HUES64 (cell line): ENCODE data around the gene ZNF525.
"Not testable (repeated sequence)": the region's sequence is repeated elsewhere in the genome, so short reads cannot be mapped to it uniquely, and the experiment has no call there.

Source experiments
- H3K27ac ChIP-seq: 2 replicates; pipeline ENCODE4 v1.7.0; 2013; ENCODE audit warnings: low read depth, low read length, inconsistent platforms
- H3K27me3 ChIP-seq: 2 replicates; pipeline ENCODE4 v1.6.1; 2013; ENCODE audit warnings: mild to moderate bottlenecking, low read length; ENCODE audit not compliant: insufficient read depth
- H3K36me3 ChIP-seq: 2 replicates; pipeline ENCODE4 v1.6.1; 2013; ENCODE audit warnings: mild to moderate bottlenecking, low read length; ENCODE audit not compliant: insufficient read depth
- H3K4me1 ChIP-seq: 2 replicates; pipeline ENCODE4 v1.6.1; 2013; ENCODE audit warnings: mild to moderate bottlenecking, low read length, moderate library complexity; ENCODE audit not compliant: insufficient read depth
- H3K4me3 ChIP-seq: 2 replicates; pipeline ENCODE4 v1.5.1; 2013; ENCODE audit warnings: mild to moderate bottlenecking, low read length, moderate library complexity
- H3K9ac ChIP-seq: 2 replicates; pipeline ENCODE4 v1.6.1; 2013; ENCODE audit warnings: mild to moderate bottlenecking, low read depth, low read length
- H3K9me3 ChIP-seq: 2 replicates; pipeline ENCODE4 v1.6.1; 2013; ENCODE audit warnings: low read depth, low read length; ENCODE audit not compliant: insufficient read depth
- WGBS: fragments of 150-250, 120-280 bp; methylation state at CpG from one replicate; pipeline ENCODE4 v1.1.7; 2013; ENCODE audit warnings: missing lambda C conversion rate; 5-methylcytosine and 5-hydroxymethylcytosine counted together

Gene ZNF525

GRCh38 chr19:53372196-53372595, 6.7 kb downstream of the ZNF525 start:
- 92% methylated on average over 4 of the region's 4 CpGs for WGBS
- Histone ChIP-seq H3K9me3 (no peaks in the 10 kb centered on the region), H3K4me3 (no peak overlapping the region), H3K9ac (no peak overlapping the region), H3K36me3 (peaks cover 51% of the 10 kb centered on the region), H3K27me3 (no peaks in the 10 kb centered on the region; the same call in 1 of the 2 replicates), H3K27ac (no peak overlapping the region), H3K4me1 (peaks cover 13% of the 10 kb centered on the region)

- H3K9me3 ChIP-seq, result no peaks in the 10 kb centered on the region
- H3K36me3 ChIP-seq, result peaks cover 71% of the 10 kb centered on the region
- peaks cover 12% of the 10 kb centered on the region for H3K4me1 ChIP-seq
- no peak overlapping the region for H3K9ac ChIP-seq
- peak overlapping the region; percentile 41; the same call in 1 of the 2 replicates for H3K27ac ChIP-seq
- H3K4me3 ChIP-seq, result no peak overlapping the region
- H3K27me3 ChIP-seq, result no peaks in the 10 kb centered on the region
- 76% methylated on average over 3 of the region's 3 CpGs for WGBS
These were observed 8.8 kb downstream of the ZNF525 start for GRCh38 chr19:53374288-53374687.

- Histone ChIP-seq H3K4me1 (peaks cover 12% of the 10 kb centered on the region), H3K9ac (no peak overlapping the region), H3K4me3 (no peak overlapping the region), H3K27me3 (no peaks in the 10 kb centered on the region), H3K27ac (no peak overlapping the region), H3K9me3 (peaks cover 1% of the 10 kb centered on the region; the same call in 1 of the 2 replicates), H3K36me3 (peaks cover 76% of the 10 kb centered on the region)
- 95% methylated on average over 1 of the region's 1 CpG for WGBS
These were observed 9.2 kb downstream of the ZNF525 start for GRCh38 chr19:53374743-53375142.

- Histone ChIP-seq H3K36me3 (peaks cover 99% of the 10 kb centered on the region), H3K9ac (no peak overlapping the region), H3K9me3 (peaks cover 43% of the 10 kb centered on the region)
These were observed 15.9 kb downstream of the ZNF525 start for GRCh38 chr19:53381376-53381775.

GRCh38 chr19:53388168-53388567, 22.7 kb downstream of the ZNF525 start:
- Histone ChIP-seq H3K36me3 (peaks cover 35% of the 10 kb centered on the region), H3K27ac (no peak overlapping the region), H3K4me1 (no peaks in the 10 kb centered on the region), H3K9me3 (peaks cover 8% of the 10 kb centered on the region), H3K27me3 (no peaks in the 10 kb centered on the region), H3K4me3 (no peak overlapping the region), H3K9ac (no peak overlapping the region)
- WGBS, result 100% methylated on average over 2 of the region's 3 CpGs

More at GRCh38 chr19:53381376-53381775, 15.9 kb downstream of the ZNF525 start:
- whole genome bisulfite sequencing, result 94% methylated on average over 3 of the region's 3 CpGs
- Histone ChIP-seq H3K27ac (no peak overlapping the region), H3K4me1 (no peaks in the 10 kb centered on the region), H3K27me3 (no peaks in the 10 kb centered on the region), H3K4me3 (no peak overlapping the region)

DNA sequence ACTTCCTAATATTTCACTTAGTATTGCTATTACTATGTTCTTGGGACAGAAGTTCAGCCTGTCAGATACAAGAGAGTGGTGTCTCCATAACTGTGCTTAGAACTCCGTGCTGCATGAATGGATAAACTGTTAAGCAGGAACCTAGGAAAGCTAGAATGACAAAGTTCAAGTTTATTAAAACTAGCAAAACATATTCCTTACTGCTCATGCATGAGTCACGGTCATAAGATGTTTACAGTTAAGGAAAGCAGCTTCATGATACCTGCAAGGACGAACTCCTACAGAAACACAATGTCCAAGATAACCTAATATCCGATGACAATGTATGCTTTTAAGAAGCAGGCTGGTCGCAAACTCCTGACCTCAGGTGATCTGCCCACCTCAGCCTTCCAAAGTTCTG, 23.4 kb downstream of the ZNF525 start:
- Histone ChIP-seq H3K4me3 (no peak overlapping the region), H3K36me3 (peaks cover 28% of the 10 kb centered on the region), H3K4me1 (no peaks in the 10 kb centered on the region), H3K9me3 (peaks cover under 1% of the 10 kb centered on the region; the same call in 1 of the 2 replicates), H3K9ac (no peak overlapping the region), H3K27ac (no peak overlapping the region), H3K27me3 (no peaks in the 10 kb centered on the region)
- WGBS, result 98% methylated on average over 5 of the region's 5 CpGs

DNA sequence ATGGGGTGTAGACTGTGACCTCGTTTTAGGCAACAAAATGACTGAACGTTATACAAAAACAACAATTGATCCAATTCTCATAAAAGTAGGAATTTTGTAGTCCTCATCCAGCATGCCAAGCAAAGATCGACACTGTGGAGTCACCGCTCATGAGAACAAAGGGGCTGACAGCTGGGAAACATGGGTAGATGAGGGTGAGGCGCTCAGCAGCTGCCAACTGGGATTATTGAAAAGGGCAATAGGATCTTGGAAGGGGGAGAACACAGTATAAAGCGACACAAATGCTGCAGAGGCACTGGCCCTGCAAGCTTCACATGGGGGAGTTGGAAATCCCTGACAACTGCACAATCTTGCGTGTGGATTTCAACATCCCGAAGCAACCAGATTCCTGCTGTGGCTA, 24.1 kb downstream of the ZNF525 start:
- Histone ChIP-seq H3K4me3 (peak overlapping the region; percentile 18; the same call in 1 of the 2 replicates), H3K27ac (no peak overlapping the region), H3K4me1 (peaks cover 3% of the 10 kb centered on the region; the same call in 1 of the 2 replicates), H3K27me3 (no peaks in the 10 kb centered on the region), H3K36me3 (peaks cover 21% of the 10 kb centered on the region), H3K9ac (no peak overlapping the region), H3K9me3 (no peaks in the 10 kb centered on the region)
- 91% methylated on average over 8 of the region's 8 CpGs for WGBS

- peak overlapping the region; percentile 18; the same call in 1 of the 2 replicates for H3K4me3 ChIP-seq
- H3K4me1 ChIP-seq, result peaks cover 3% of the 10 kb centered on the region; the same call in 1 of the 2 replicates
- H3K9ac ChIP-seq, result no peak overlapping the region
- H3K36me3 ChIP-seq, result peaks cover 17% of the 10 kb centered on the region
- WGBS, result 90% methylated on average over 22 of the region's 22 CpGs
- no peak overlapping the region for H3K27ac ChIP-seq
- H3K9me3 ChIP-seq, result no peaks in the 10 kb centered on the region
- no peaks in the 10 kb centered on the region for H3K27me3 ChIP-seq
These were observed 24.5 kb downstream of the ZNF525 start for GRCh38 chr19:53389978-53390377.

DNA sequence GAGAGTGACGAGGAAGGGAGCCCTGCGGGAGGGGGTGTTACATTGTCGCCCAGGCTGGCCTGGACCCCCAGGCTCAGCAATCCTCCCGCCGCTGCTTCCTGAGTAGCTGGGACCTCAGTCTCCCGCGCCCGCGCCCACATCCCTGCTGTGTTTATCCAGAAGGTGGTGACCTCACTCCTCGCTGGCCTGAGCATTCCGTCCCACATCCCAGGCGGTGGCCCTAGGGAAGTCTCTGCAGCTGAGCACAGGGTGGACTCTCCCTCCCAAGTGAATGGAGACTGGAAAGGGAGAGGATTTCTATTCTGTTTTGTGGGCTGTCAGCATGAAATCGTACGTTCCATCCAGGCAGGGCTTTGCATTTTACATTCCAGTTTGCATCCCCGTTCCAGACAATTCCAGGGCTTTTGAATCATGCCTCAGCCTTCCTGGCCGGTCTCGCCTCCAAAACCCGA, 29.0 kb downstream of the ZNF525 start:
- Histone ChIP-seq H3K9ac (peak overlapping the region; percentile 69), H3K9me3 (no peaks in the 10 kb centered on the region), H3K27ac (peak overlapping the region; percentile 76; the same call in 1 of the 2 replicates), H3K4me1 (peaks cover 9% of the 10 kb centered on the region; the same call in 1 of the 2 replicates), H3K36me3 (peaks cover 14% of the 10 kb centered on the region), H3K27me3 (no peaks in the 10 kb centered on the region), H3K4me3 (peak overlapping the region; percentile 98)
- 5% methylated on average over 18 of the region's 18 CpGs for WGBS

DNA sequence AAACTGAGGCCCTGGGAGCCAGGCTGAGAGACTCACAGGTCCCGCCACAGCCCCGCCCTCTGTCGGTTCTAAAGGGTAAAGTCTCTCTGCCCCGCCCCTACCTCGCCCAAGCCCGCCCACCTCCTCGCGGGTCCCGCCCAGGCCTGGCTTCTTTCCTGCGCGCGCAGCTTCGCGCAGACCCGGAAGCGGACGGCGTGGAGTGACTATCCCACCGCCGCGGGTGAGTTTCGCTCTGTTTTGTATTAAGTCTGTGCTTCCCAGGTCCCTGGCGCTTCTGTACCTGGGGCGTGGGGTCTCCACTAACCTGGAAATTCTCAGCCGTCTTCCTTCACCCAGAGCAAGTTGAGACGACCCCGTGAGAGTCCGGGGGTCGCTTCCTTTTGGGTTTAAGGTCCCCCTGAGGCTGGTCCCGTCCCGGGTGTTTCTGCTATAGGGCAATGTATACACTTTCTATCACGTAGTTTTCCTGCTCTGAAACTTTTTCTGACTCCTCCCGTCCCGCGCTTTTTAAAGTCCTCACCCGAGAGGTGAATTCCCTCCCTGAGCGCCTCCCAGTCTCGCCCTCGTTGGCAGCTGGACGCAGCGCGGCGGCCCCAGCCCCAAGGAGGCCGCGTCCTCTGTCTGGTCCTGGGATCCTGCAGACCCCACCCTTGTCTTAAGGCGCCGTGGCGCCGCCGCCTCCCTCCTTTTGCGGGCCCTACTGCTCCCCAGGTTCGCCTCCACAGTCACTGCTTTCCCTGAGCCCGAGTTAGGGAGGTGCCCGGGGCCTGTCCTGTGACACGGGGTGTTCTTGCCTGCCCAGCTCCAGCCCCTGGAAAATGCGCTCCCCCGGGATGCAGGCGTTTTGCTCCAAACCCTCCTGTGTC, 29.7 kb downstream of the ZNF525 start, which contains the start of gene ZNF765:
Gene ZNF765, plus strand, starts transcription at position 176 of the 866 bp plus-strand sequence. CDS start 2,867 bp downstream, outside the sequence.
- H3K27ac ChIP-seq, result peak within 1 kb of the TSS; percentile 76; the same call in 1 of the 2 replicates

GRCh38 chr19:53395840-53396524, 30.5 kb downstream of the ZNF525 start:
- not testable (repeated sequence) for H3K4me1 ChIP-seq, H3K27ac ChIP-seq, H3K9me3 ChIP-seq, H3K27me3 ChIP-seq
- H3K36me3 ChIP-seq, result peaks cover 27% of the 10 kb centered on the region
- peak overlapping the region; percentile 98 for H3K4me3 ChIP-seq
- peak overlapping the region; percentile 79; the same call in 1 of the 2 replicates for H3K9ac ChIP-seq
- 2% methylated on average over 9 of the region's 9 CpGs for WGBS

More for the DNA sequence above, 29.7 kb downstream of the ZNF525 start, which contains the start of gene ZNF765:
- Histone ChIP-seq H3K9ac (peak within 1 kb of the TSS; percentile 79), H3K4me3 (peak within 1 kb of the TSS; percentile 98), H3K4me1 (peaks cover 9% of the 10 kb centered on the region; the same call in 1 of the 2 replicates), H3K27me3 (no peaks in the 10 kb centered on the region), H3K36me3 (peaks cover 20% of the 10 kb centered on the region), H3K9me3 (no peaks in the 10 kb centered on the region)
- under 1% methylated on average over 58 of the region's 58 CpGs for WGBS
